HUES6 (cell line): ENCODE results near the gene CUEDC1.

Experiments
- H3K27ac ChIP-seq: 2 replicates; pipeline ENCODE4 v1.7.0; 2013; ENCODE audit warnings: low read depth, mild to moderate bottlenecking, low read length, inconsistent platforms
- H3K27me3 ChIP-seq: 2 replicates; pipeline ENCODE4 v1.6.1; 2013; ENCODE audit warnings: low read length; ENCODE audit not compliant: control insufficient read depth, insufficient read depth
- H3K36me3 ChIP-seq: 2 replicates; pipeline ENCODE4 v1.6.1; 2013; ENCODE audit warnings: low read length; ENCODE audit not compliant: control insufficient read depth, insufficient read depth
- H3K4me1 ChIP-seq: 2 replicates; pipeline ENCODE4 v1.6.1; 2013; ENCODE audit warnings: low read length; ENCODE audit not compliant: control insufficient read depth, insufficient read depth
- H3K4me3 ChIP-seq: 2 replicates; pipeline ENCODE4 v1.5.1; 2013; ENCODE audit warnings: low read depth, low read length
- H3K9ac ChIP-seq: one replicate; pipeline ENCODE4 v1.6.1; 2013; ENCODE audit warnings: mild to moderate bottlenecking, low read length
- H3K9me3 ChIP-seq: 2 replicates; pipeline ENCODE4 v1.6.1; 2013; ENCODE audit warnings: low read depth, low read length; ENCODE audit not compliant: control insufficient read depth, insufficient read depth

Gene CUEDC1

DNA sequence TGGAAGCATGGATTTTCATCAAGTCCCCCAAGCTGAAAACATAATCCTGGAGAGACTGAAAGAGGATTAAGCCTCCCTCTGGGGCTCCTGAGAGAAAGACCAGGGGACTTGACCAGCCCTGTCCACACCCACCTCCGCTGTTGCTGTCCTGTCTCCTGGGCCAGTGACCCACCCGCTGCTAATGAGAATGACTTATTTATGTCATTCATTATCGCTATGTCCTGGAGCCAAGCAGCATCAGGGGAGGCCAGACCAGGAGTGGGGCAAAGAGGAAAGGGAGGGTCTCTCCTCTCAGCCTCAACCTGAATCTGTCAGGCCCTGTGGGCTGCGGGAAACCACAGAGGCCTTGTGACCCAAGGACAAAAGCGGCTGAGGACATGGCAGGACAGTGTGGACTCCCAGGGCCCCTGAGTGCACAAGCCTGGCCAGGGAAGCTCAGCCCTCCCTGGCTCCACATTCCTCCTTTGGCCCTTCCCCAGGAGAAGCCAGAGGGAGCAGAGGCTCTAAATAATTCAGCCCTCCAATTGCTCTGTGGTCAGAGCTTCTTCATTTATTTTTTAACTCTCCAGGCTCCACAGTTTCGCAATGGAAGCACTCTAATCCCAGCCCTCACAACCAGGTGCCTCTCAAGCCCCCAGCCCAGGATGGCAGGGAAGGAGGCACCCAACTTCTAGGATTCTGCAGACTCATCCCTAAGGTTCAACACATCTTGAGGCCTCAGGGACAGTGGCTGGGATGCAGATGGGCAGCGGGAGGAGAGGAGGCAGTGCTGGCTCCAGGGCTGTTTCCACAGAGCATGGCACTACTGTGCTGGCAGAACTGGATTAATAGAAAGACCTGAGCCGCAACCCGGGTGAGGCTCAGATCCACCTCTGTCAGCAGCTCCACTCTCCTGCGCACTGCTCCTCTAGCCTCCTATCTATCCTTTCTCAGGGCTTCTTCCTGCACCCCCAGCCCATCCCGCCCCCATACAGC lies 19.1 kb downstream of the CUEDC1 start:
- Histone ChIP-seq H3K4me3 (no peak overlapping the region), H3K9me3 (no peaks in the 10 kb centered on the region), H3K9ac (peak overlapping the region; percentile 55), H3K4me1 (peaks cover 36% of the 10 kb centered on the region), H3K27ac (peak overlapping the region; percentile 71; the same call in 1 of the 2 replicates), H3K36me3 (no peaks in the 10 kb centered on the region), H3K27me3 (no peaks in the 10 kb centered on the region)

DNA sequence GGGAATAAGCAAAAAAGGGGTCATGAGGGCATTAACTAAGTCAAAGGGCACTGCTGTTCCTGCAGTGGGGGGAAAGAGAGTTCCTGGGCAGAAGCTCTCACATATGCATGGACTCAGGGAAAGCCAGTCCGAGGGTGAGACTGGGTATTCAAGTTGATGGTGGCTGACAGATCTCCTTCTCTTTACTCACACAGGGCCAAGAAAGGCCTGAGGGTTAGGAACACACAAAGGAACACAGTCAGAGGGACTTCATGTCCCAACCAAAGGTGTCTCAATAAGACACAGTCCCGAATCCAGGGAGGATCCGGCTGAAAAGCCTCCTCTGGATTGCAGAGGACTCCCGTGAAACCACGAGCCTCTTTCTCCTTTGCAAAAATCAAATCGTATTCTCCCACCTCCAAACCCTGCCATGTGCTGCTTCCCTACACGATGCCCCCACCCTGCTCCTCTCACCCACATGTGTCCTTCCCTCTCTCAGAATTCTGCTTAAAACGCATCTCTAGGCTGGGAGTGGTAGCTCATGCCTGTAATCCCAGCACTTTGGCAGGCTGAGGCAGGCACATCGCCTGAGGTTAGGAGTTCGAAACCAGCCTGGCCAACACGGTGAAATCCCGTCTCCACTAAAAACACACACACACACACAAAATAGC lies 23.6 kb downstream of the CUEDC1 start:
- no peak overlapping the region for H3K27ac ChIP-seq
- no peaks in the 10 kb centered on the region for H3K27me3 ChIP-seq
- no peaks in the 10 kb centered on the region for H3K36me3 ChIP-seq
- peaks cover 55% of the 10 kb centered on the region for H3K4me1 ChIP-seq
- H3K9ac ChIP-seq = no peak overlapping the region
- no peak overlapping the region for H3K4me3 ChIP-seq
- no peaks in the 10 kb centered on the region for H3K9me3 ChIP-seq

- Histone ChIP-seq H3K9me3 (no peaks in the 10 kb centered on the region), H3K36me3 (no peaks in the 10 kb centered on the region), H3K27me3 (0 out of 2 replicates have a peak, but pooled peaks cover 3% of the 10 kb centered on the region), H3K4me1 (peaks cover 53% of the 10 kb centered on the region), H3K27ac (no peak overlapping the region), H3K9ac (no peak overlapping the region), H3K4me3 (no peak overlapping the region)
These were observed 25.0 kb downstream of the CUEDC1 start for GRCh38 chr17:57930239-57930638.

- Histone ChIP-seq H3K9ac (no peak overlapping the region), H3K4me1 (peaks cover 51% of the 10 kb centered on the region), H3K9me3 (no peaks in the 10 kb centered on the region), H3K36me3 (no peaks in the 10 kb centered on the region), H3K27ac (no peak overlapping the region), H3K27me3 (0 out of 2 replicates have a peak, but pooled peaks cover 3% of the 10 kb centered on the region), H3K4me3 (no peak overlapping the region)
These were observed 25.8 kb downstream of the CUEDC1 start for GRCh38 chr17:57929386-57929785.

DNA sequence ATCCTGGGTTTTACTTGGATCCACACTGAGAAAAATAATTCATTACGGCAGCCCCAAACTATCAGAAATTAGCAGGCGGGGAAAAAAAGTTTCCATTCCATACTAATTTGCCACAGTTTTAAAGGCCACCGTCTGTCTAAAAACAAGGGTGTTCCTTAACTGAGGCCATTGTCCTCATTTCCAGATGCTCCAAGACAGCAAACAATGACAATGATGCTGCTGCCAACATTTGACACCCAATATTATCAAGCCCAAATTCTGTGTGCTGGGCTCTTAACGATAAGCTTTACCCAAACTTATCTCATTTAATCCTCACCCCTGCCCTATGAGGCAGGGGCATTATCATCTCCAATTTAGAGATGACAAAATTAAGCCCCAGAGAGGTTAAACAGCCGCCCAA lies 26.3 kb downstream of the CUEDC1 start:
- H3K4me3 ChIP-seq = no peak overlapping the region

GRCh38 chr17:57927048-57927723 lies 28.0 kb downstream of the CUEDC1 start:
- H3K4me3 ChIP-seq = no peak overlapping the region
- H3K27ac ChIP-seq = no peak overlapping the region
- no peaks in the 10 kb centered on the region for H3K36me3 ChIP-seq
- peaks cover 47% of the 10 kb centered on the region for H3K4me1 ChIP-seq
- 0 out of 2 replicates have a peak, but pooled peaks cover 3% of the 10 kb centered on the region for H3K27me3 ChIP-seq
- H3K9me3 ChIP-seq = no peaks in the 10 kb centered on the region
- H3K9ac ChIP-seq = no peak overlapping the region

More for the DNA sequence above, 26.3 kb downstream of the CUEDC1 start:
- Histone ChIP-seq H3K9ac (no peak overlapping the region), H3K27ac (no peak overlapping the region), H3K27me3 (0 out of 2 replicates have a peak, but pooled peaks cover 3% of the 10 kb centered on the region), H3K36me3 (no peaks in the 10 kb centered on the region), H3K4me1 (peaks cover 51% of the 10 kb centered on the region), H3K9me3 (no peaks in the 10 kb centered on the region)

GRCh38 chr17:57926723-57927047 lies 28.5 kb downstream of the CUEDC1 start:
- no peaks in the 10 kb centered on the region for H3K36me3 ChIP-seq
- H3K9ac ChIP-seq = no peak overlapping the region
- H3K27me3 ChIP-seq = 0 out of 2 replicates have a peak, but pooled peaks cover 3% of the 10 kb centered on the region
- H3K9me3 ChIP-seq = no peaks in the 10 kb centered on the region
- no peak overlapping the region for H3K27ac ChIP-seq
- H3K4me1 ChIP-seq = peaks cover 47% of the 10 kb centered on the region
- H3K4me3 ChIP-seq = no peak overlapping the region

DNA sequence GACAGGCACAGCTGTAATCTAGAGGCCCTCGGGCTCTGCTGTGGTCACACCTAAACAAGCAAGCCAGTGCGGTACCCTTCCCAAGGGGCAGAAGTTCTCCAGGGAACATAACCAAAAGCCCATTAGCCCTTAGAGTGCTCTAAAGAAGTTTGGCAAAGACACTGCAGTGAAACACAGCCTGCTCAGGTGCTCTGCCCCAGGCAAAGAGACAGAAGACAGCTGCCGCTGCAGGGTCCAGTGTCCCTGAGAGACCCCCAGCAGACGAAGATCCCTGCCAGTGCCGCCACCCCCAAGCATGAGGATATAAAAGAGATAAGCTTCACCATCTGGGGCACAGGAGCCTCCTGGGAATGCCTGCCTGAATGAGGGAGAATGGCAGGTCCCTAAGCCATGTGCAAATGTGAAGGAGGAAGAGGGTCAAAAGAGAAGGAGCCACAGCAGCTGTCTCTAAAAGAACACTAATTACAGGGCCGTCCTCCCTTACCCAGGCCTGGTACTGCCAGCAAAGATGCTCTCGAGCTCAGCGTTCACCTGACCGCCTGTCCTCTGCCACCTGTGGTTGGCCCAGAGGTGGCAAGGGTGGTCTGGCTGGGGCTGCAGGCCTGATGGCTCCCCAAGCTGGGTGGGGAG lies 29.7 kb downstream of the CUEDC1 start:
- Histone ChIP-seq H3K9me3 (no peaks in the 10 kb centered on the region), H3K36me3 (no peaks in the 10 kb centered on the region), H3K27me3 (0 out of 2 replicates have a peak, but pooled peaks cover 3% of the 10 kb centered on the region), H3K4me1 (peaks cover 35% of the 10 kb centered on the region), H3K4me3 (no peak overlapping the region), H3K9ac (no peak overlapping the region), H3K27ac (no peak overlapping the region)

- Histone ChIP-seq H3K4me3 (no peak overlapping the region), H3K36me3 (no peaks in the 10 kb centered on the region), H3K27me3 (0 out of 2 replicates have a peak, but pooled peaks cover 3% of the 10 kb centered on the region), H3K27ac (no peak overlapping the region), H3K9ac (no peak overlapping the region), H3K9me3 (no peaks in the 10 kb centered on the region), H3K4me1 (peaks cover 32% of the 10 kb centered on the region)
These were observed 30.5 kb downstream of the CUEDC1 start for GRCh38 chr17:57924677-57925076.

DNA sequence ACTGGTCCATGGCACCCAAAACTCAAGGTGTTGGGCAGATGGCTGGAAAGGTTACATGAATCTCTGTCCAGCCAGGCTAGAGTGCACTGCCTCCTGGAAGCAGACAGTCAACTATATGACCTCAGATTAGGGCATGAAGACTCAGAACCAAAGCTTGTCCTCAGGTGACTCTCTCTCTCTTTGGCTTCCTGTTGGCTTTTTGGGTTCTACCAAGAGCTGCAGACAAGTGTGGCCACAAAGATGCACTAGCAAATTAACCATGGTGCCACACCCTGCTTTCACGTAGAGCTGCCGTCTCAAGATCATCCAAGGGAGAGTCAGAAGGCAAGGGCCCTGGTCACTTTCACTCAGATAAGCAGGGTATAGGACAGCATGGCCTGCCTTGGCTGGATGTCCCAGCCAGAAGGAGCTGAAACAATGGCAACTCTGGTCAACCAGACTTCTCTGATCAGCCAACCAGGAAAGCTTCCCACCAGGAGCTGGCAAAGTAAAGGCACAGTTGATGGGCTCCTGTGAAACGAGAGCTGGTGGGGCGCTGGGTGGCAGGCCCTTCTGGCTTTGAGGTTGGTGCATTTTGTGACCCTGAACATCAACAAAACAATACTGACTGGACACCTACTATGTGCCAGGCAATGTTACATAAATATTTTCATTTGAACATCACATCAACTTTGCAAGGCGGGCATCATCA lies 31.9 kb downstream of the CUEDC1 start:
- Histone ChIP-seq H3K9me3 (no peaks in the 10 kb centered on the region), H3K36me3 (no peaks in the 10 kb centered on the region), H3K4me1 (peaks cover 38% of the 10 kb centered on the region), H3K27ac (no peak overlapping the region), H3K4me3 (no peak overlapping the region), H3K27me3 (0 out of 2 replicates have a peak, but pooled peaks cover 3% of the 10 kb centered on the region), H3K9ac (no peak overlapping the region)
